GM18505 (cell line): ENCODE results near the gene CR1.
"Not testable (repeated sequence)": the region's sequence is repeated elsewhere in the genome, so short reads cannot be mapped to it uniquely, and the experiment has no call there.

Experiments used
- ATAC-seq: cut with Tn5 transposase; IDR thresholded peaks from one replicate; pipeline ENCODE4 v1.9.1; 2021; ENCODE audit not compliant: unreplicated experiment
- POLR2A ChIP-seq: IDR thresholded peaks from 4 replicates; pipeline ENCODE4 v1.6.1; 2011; ENCODE audit warnings: borderline replicate concordance; ENCODE audit not compliant: insufficient read depth, insufficient read length; ENCODE audit errors: extremely low read depth

CR1 gene

GRCh38 chr1:207672522-207673130, 176.7 kb downstream of the CR1 start:
- ATAC-seq: no peak
- TF ChIP-seq POLR2A: no peak

DNA sequence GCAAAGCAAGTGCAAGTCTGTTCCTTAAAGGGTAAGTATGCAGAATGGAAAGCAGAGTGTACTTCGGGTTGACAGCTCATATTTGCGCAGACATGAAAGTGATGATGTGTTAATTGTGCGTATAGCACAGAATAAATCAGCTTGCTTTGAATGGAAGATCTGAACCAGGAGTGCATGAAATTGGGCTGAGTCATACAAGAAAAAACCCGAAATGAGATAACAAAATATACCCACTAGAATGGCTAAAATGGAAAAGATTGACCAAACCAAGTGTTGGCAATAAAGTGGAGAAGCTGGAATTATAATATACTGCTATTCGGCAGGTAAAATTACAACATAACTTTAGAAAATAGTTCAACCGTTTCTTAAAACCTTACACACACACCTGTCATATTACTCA, 177.4 kb downstream of the CR1 start:
- ATAC-seq: no peak
- no peak for TF ChIP-seq POLR2A

- no peak for ATAC-seq
- no peak for TF ChIP-seq POLR2A
These were observed 180.2 kb downstream of the CR1 start for GRCh38 chr1:207676153-207676552.

- not testable (repeated sequence) for ATAC-seq
These were observed 184.8 kb downstream of the CR1 start for GRCh38 chr1:207680590-207681388.

- not testable (repeated sequence) for ATAC-seq
These were observed 187.0 kb downstream of the CR1 start for GRCh38 chr1:207682872-207683434.

GRCh38 chr1:207690551-207690950, 194.6 kb downstream of the CR1 start:
- ATAC-seq: not testable (repeated sequence)

DNA sequence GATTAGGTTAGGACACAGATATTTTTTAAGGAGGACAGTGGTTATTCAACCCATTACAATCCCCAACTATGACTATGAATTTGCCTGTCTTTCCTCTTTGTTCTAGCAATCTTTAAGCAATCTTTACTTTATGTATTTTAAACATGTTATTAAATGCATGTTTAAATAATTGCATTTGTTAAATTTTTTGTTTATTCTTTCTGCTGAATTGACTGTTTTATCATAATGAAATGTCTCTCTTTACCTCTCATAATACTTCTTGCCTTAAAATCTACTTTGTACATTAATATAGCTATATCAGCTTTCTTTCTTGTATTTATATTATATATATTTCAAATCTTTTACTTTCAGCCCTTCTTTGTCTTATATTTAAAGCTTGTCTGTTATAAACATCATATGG, 195.1 kb downstream of the CR1 start:
- TF ChIP-seq POLR2A: no peak
- no peak for ATAC-seq
